K562 (cell line): ENCODE results near the gene TFF1. TPM values are rescaled to one million over a fixed set of nuclear protein-coding genes. Genes with fewer than 3 reads are reported as not detected.

Source experiments
- ATAC-seq: fragments of 200-7000 bp; cut with Tn5 transposase; 3 replicates; pipeline ENCODE4 v1.9.1; 2020; ENCODE audit warnings: moderate library complexity
- BruUV-seq: library from RNA; stranded (reverse); fragments of 400-500 nt; replicated peaks from 2 replicates; lab custom pipeline; 2021; lab: Mats Ljungman, UMichigan
- CTCF ChIA-PET: fragments of 300-600 bp; formaldehyde crosslinking; extraction: SDS; loops from one replicate; lab custom pipeline; 2021; ENCODE audit warnings: low intra/inter-chr PET ratio; lab: Yijun Ruan, JAX
- POLR2A ChIA-PET: fragments of 300-600, 350-650 bp; sonication (Branson Sonifier 250); formaldehyde crosslinking; extraction: SDS; loops from one replicate; lab custom pipeline; 2021; ENCODE audit warnings: antibody characterized with exemption, inconsistent platforms; lab: Yijun Ruan, JAX
- DNase-seq, 4 experiments: peaks; one replicate each; pipeline versions ENCODE4 v3.0.0 to v3.0.0-alpha.2; 2011 to 2018; ENCODE audit warnings: low spot score in 3 of 4, mixed read lengths in 3 of 4; ENCODE audit errors: extremely low read depth in 1 of 4
- FAIRE-seq: peaks from 2 replicates; lab custom pipeline; 2011; peaks lifted over from hg19 to GRCh38; lab: Jason Lieb, UNC
- H2AFZ ChIP-seq: 2 replicates; pipeline ENCODE4 v1.6.0; 2011; ENCODE audit warnings: low read depth, low read length, control low read depth, inconsistent platforms
- H3K27ac ChIP-seq: fragments of 200-600 bp; 3 replicates; pipeline ENCODE4 v1.8.0; 2011; ENCODE audit warnings: low read depth, mild to moderate bottlenecking, control low read depth, inconsistent platforms, low read length, moderate library complexity, mixed read lengths; ENCODE audit errors: extremely low read depth
- H3K27me3 ChIP-seq, 2 experiments: fragments of 300-600 bp in 1 of 2; 2 replicates in 1 of 2; 3 replicates in 1 of 2; pipeline versions ENCODE4 v1.6.0 to v1.8.0; 2011; ENCODE audit warnings: inconsistent platforms in 2 of 2, low read length in 2 of 2, mild to moderate bottlenecking in 1 of 2, mixed read lengths in 1 of 2, moderate library complexity in 1 of 2; ENCODE audit not compliant: control insufficient read depth in 2 of 2, insufficient read depth in 2 of 2
- H3K36me3 ChIP-seq: fragments of 300-600 bp; 3 replicates; pipeline ENCODE4 v1.8.0; 2011; ENCODE audit warnings: mild to moderate bottlenecking, low read length, inconsistent platforms; ENCODE audit not compliant: control insufficient read depth, insufficient read depth
- H3K4me1 ChIP-seq, 2 experiments: fragments of 200-600 bp in 1 of 2; replicated peaks in 1 of 2; 2 replicates in 1 of 2; 3 replicates in 1 of 2; pipeline versions ENCODE4 v1.5.1 to v1.8.0; 2011; ENCODE audit warnings: inconsistent platforms in 2 of 2, low read length in 2 of 2, mild to moderate bottlenecking in 1 of 2, mixed read lengths in 1 of 2, moderate library complexity in 1 of 2; ENCODE audit not compliant: control insufficient read depth in 2 of 2, insufficient read depth in 2 of 2
- H3K4me2 ChIP-seq: 2 replicates; pipeline ENCODE4 v1.6.1; 2011; ENCODE audit warnings: low read length, control low read depth, inconsistent platforms, mixed read lengths; ENCODE audit not compliant: insufficient read depth
- H3K4me3 ChIP-seq: fragments of 200-600 bp; sonication (generic), shearing (Covaris generic); 2 replicates; pipeline ENCODE4 v1.5.1; 2016; ENCODE audit warnings: control low read depth, inconsistent platforms
- H3K79me2 ChIP-seq: fragments of 200-600 bp; 3 replicates; pipeline ENCODE4 v1.8.0; 2011; ENCODE audit warnings: low read length, inconsistent platforms; ENCODE audit not compliant: control insufficient read depth, insufficient read depth
- H3K9ac ChIP-seq, 2 experiments: 2 replicates each; pipeline versions ENCODE4 v1.6.0 to v1.6.1; 2011; ENCODE audit warnings: low read depth in 2 of 2, low read length in 2 of 2, control low read depth in 1 of 2, inconsistent platforms in 1 of 2, mild to moderate bottlenecking in 1 of 2, mixed read lengths in 1 of 2; ENCODE audit not compliant: insufficient read depth in 1 of 2
- H3K9me1 ChIP-seq: one replicate; pipeline ENCODE4 v1.6.0; 2011; ENCODE audit warnings: inconsistent platforms, mild to moderate bottlenecking, low read length, moderate library complexity; ENCODE audit not compliant: control insufficient read depth, insufficient read depth
- H3K9me3 ChIP-seq: replicated peaks from 2 replicates; pipeline ENCODE4 v1.5.1; 2011; ENCODE audit warnings: low read depth, low read length, inconsistent platforms; ENCODE audit not compliant: control insufficient read depth, insufficient read depth
- H4K20me1 ChIP-seq: replicated peaks from 2 replicates; pipeline ENCODE4 v1.6.1; 2011; ENCODE audit warnings: low read length, inconsistent platforms, mixed read lengths; ENCODE audit not compliant: control insufficient read depth, insufficient read depth
- BCOR ChIP-seq: fragments of 450-650 bp; IDR thresholded peaks from 2 replicates; pipeline ENCODE4 v1.6.1; 2016
- KLF10 ChIP-seq: fragments of 250-450 bp; sonication (Bioruptor Pico); IDR thresholded peaks from 2 replicates; pipeline ENCODE4 v1.6.1; 2021; ENCODE audit warnings: matching md5 sums
- SNAPC5 ChIP-seq: fragments of 250-450 bp; sonication (Bioruptor Pico); IDR thresholded peaks from 2 replicates; pipeline ENCODE4 v1.8.0; 2021; ENCODE audit warnings: moderate library complexity, mild to moderate bottlenecking, inconsistent platforms
- TEAD2 ChIP-seq: fragments of 450-650 bp; IDR thresholded peaks from 2 replicates; pipeline ENCODE4 v1.6.1; 2016; ENCODE audit warnings: missing genetic modification characterization, control low read depth, missing compliant biosample characterization
- ZKSCAN8 ChIP-seq: fragments of 200-800 bp; sonication (Bioruptor generic); IDR thresholded peaks from 2 replicates; pipeline ENCODE4 v1.6.1; 2016; ENCODE audit warnings: missing genetic modification characterization, missing compliant biosample characterization
- ZNF12 ChIP-seq: sonication (generic); formaldehyde crosslinking; IDR thresholded peaks from 2 replicates; pipeline ENCODE4 v1.4.0; 2020; ENCODE audit warnings: mild to moderate bottlenecking, missing genetic modification reagents
- ZNF217 ChIP-seq: sonication (generic); formaldehyde crosslinking; IDR thresholded peaks from 2 replicates; pipeline ENCODE4 v1.8.0; 2022; ENCODE audit warnings: mild to moderate bottlenecking, missing genetic modification reagents
- ZNF395 ChIP-seq: fragments of 200-800 bp; sonication (Bioruptor generic); IDR thresholded peaks from 2 replicates; pipeline ENCODE4 v1.6.1; 2017; ENCODE audit warnings: missing genetic modification characterization, missing compliant biosample characterization
- ZNF449 ChIP-seq: fragments of 250-450 bp; sonication (Bioruptor Pico); IDR thresholded peaks from 2 replicates; pipeline ENCODE4 v1.8.0; 2022; ENCODE audit warnings: moderate library complexity, mild to moderate bottlenecking, inconsistent platforms
- WGBS: fragments of 100-300 bp; shearing (Covaris generic); methylation state at CpG from one replicate; pipeline ENCODE4 v1.1.6; 2016; ENCODE audit warnings: low coverage, mixed read lengths; ENCODE audit not compliant: insufficient coverage; ENCODE audit errors: missing lambda C conversion rate; 5-methylcytosine and 5-hydroxymethylcytosine counted together
- in situ Hi-C: fragments of 300-500 bp; cut with MboI; formaldehyde crosslinking; loops from 4 replicates; pipeline ENCODE4 v1.15.0; 2018; ENCODE audit warnings: inconsistent platforms, mixed read lengths
- intact Hi-C: fragments of 100-400 bp; cut with micrococcal nuclease; formaldehyde crosslinking; loops from 2 replicates; pipeline ENCODE4 v1.14.2; 2022
- polyA plus RNA-seq, 8 experiments: library from polyadenylated mRNA; depleted of rRNA in 4 of 8; stranded (reverse) in 5 of 8; unstranded in 3 of 8; fragments of >200 nt; fragmentation: Nextera tagmentation in 2 of 8; fragmentation: Illumina TruSeq in 1 of 8; extraction: Ambion mirVana in 2 of 8; extraction: Trizol in 1 of 8; gene quantifications; 2 replicates each; pipeline versions ENCODE4 v1.2.1 to v1.2.3, GENCODE V29; 2011 to 2014; ENCODE audit warnings: inconsistent platforms in 1 of 8, missing spikeins in 1 of 8
- total RNA-seq, 7 experiments: library from RNA; depleted of rRNA in 6 of 7; stranded (reverse); fragments of >200 nt in 6 of 7; fragmentation: Illumina TruSeq in 2 of 7; extraction: Trizol in 2 of 7; gene quantifications; 2 replicates each; pipeline versions ENCODE4 v1.2.1 to v1.2.3, GENCODE V29; 2011 to 2021; ENCODE audit warnings: low replicate concordance in 1 of 7
- TF ChIP-seq, protein P1 (sequence below), 2 experiments: fragments of 450-650 bp; IDR thresholded peaks; 2 replicates each; pipeline ENCODE4 v1.6.1; 2016; ENCODE audit warnings: mild to moderate bottlenecking in 2 of 2, borderline replicate concordance in 1 of 2, low read depth in 1 of 2, moderate library complexity in 1 of 2

Gene TFF1
- total and polyA plus RNA-seq, 9 of the 15 experiments (the other 6 are each of a cell fraction or from before 2014, with no cell fraction given) = 0.31 TPM; not detected in 8

DNA sequence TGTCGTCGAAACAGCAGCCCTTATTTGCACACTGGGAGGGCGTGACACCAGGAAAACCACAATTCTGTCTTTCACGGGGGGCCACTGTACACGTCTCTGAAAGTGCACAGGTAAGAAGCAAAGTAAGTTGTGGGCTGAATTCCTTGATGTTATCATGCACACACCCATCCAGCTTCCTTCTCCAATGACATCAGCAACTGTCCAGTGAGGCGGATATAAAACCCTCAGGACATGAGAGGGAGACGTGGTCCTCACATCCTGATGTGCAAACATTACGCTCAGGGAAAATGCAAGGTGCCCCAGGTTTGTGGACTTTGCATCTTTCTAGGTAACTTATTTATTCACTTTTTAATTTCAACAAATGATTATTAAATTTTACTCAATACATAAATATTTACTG lies 3.0 kb downstream of the TFF1 start:
- TF ChIP-seq KLF10 (CRISPR knock-in tag) = no peak
- TF ChIP-seq, protein P1, sequence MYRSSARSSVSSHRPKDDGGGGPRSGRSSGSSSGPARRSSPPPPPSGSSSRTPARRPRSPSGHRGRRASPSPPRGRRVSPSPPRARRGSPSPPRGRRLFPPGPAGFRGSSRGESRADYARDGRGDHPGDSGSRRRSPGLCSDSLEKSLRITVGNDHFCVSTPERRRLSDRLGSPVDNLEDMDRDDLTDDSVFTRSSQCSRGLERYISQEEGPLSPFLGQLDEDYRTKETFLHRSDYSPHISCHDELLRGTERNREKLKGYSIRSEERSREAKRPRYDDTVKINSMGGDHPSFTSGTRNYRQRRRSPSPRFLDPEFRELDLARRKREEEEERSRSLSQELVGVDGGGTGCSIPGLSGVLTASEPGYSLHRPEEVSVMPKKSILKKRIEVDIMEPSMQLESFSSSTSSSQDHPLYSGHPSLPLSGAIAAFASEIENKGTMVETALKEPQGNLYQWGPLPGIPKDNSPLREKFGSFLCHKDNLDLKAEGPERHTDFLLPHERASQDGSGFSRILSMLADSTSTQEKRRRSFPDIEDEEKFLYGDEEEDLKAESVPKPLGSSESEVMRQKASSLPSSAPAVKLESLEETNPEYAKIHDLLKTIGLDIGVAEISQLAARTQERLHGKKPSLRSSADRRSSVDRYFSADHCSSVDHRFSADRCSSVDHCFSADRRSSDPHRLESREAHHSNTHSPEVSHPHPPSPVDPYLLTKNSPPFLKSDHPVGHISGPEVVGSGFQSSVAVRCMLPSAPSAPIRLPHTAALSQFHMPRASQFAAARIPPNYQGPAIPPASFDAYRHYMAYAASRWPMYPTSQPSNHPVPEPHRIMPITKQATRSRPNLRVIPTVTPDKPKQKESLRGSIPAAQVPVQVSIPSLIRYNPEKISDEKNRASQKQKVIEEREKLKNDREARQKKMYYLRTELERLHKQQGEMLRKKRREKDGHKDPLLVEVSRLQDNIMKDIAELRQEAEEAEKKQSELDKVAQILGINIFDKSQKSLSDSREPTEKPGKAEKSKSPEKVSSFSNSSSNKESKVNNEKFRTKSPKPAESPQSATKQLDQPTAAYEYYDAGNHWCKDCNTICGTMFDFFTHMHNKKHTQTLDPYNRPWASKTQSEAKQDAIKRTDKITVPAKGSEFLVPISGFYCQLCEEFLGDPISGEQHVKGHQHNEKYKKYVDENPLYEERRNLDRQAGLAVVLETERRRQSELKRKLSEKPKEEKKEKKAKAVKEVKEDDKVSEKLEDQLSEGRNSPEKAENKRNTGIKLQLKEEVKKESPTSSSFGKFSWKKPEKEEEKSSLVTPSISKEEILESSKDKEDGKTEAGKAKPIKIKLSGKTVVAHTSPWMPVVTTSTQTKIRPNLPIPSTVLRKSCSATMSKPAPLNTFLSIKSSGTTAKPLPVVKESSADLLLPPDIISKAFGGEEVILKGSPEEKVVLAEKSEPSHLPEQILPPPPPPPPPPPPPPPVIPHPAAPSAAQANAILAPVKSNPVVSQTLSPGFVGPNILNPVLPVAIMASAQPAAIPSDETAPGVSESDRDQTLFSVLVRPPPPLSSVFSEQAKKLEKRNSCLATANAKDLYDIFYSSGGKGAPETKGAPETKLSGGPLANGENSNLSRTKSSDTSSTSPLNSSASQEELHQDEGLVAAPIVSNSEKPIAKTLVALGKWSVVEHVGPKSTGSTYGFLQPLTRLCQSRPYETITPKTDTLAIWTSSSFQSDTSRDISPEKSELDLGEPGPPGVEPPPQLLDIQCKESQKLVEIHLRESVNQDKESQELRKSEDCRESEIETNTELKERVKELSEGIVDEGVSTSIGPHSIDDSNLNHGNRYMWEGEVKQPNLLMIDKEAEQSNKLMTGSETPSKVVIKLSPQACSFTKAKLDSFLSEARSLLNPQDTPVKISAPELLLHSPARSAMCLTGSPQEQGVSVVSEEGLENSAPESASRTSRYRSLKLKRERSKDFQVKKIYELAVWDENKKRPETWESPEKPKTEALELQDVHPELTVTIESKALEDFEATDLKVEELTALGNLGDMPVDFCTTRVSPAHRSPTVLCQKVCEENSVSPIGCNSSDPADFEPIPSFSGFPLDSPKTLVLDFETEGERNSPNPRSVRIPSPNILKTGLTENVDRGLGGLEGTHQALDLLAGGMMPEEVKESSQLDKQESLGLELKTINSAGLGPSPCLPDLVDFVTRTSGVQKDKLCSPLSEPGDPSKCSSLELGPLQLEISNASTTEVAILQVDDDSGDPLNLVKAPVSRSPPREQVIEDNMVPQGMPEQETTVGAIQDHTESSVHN (IDR thresholded peaks at IDR 0.05; ENCODE audit: borderline replicate concordance in 1 of 2, low read depth in 1 of 2) = no peak
- no peak for TF ChIP-seq TEAD2 (tag)
- TF ChIP-seq ZNF12 (CRISPR knock-in tag) = no peak
- no peak for TF ChIP-seq ZNF217 (CRISPR knock-in tag)
- TF ChIP-seq ZNF395 = no peak
- TF ChIP-seq ZNF449 = no peak
- TF ChIP-seq ZKSCAN8 (CRISPR knock-in tag) = no peak
- no peak for TF ChIP-seq BCOR
- TF ChIP-seq SNAPC5 (CRISPR knock-in tag) = no peak
- ATAC-seq (no peak), DNase-seq (no peak), FAIRE-seq (no peak)
- CTCF ChIA-PET = no interaction called here
- H4K20me1 ChIP-seq = 0 out of 2 replicates have a peak, but pooled peaks cover 5% of the 10 kb centered on the region
- no peaks in the 10 kb centered on the region for H3K9me3 ChIP-seq
- H3K9me1 ChIP-seq = no peaks in the 10 kb centered on the region
- H3K27me3 ChIP-seq = peaks cover 30 to 70% of the 10 kb centered on the region in 2 experiments
- WGBS = 4% methylated on average over 8 of the region's 8 CpGs
- BruUV-seq = no TSS peak
- no peaks in the 10 kb centered on the region for H3K79me2 ChIP-seq
- H2AFZ ChIP-seq = no peak overlapping the region
- no peak overlapping the region for H3K4me2 ChIP-seq
- H3K4me1 ChIP-seq = peaks cover 0 to 7% of the 10 kb centered on the region in 2 experiments; a peak in 3 of 5 replicates
- H3K27ac ChIP-seq = no peak overlapping the region
- in situ Hi-C loops (no loop called here), intact Hi-C loops (loop anchor here (10.0 kb wide), 1 partner anchor 171 kb away; no protein-coding TSS in a partner anchor)
- H3K9ac ChIP-seq = no peak overlapping the region
- POLR2A ChIA-PET = no interaction called here
- H3K36me3 ChIP-seq = no peaks in the 10 kb centered on the region
- H3K4me3 ChIP-seq = no peak overlapping the region
